ENCODE results near the gene GLP1R. TPM values are rescaled to one million over a fixed set of nuclear protein-coding genes. Genes with fewer than 3 reads are reported as not detected.

GLP1R gene
- total RNA-seq, 2 donors from 2014 or later = not detected

- ATAC-seq (ENCODE audit: insufficient number of reproducible peaks, low FRiP score, low read depth) = no peak
- TF ChIP-seq CTCF (IDR thresholded peaks at IDR 0.05) = no peak
- no peak overlapping the region for H3K4me3 ChIP-seq
Observed at GRCh38 chr6:39054577-39055142, 6.1 kb downstream of the GLP1R start.

GRCh38 chr6:39055661-39056060 lies 7.1 kb downstream of the GLP1R start:
- H3K27ac ChIP-seq = no peak overlapping the region
- DNase-seq (ENCODE audit: low spot score) = no peak

More at GRCh38 chr6:39054577-39055142, 6.1 kb downstream of the GLP1R start:
- H3K36me3 ChIP-seq = no peaks in the 10 kb centered on the region
- no peaks in the 10 kb centered on the region for H3K27me3 ChIP-seq (replicated peaks; ENCODE audit: insufficient read depth)
- no peak overlapping the region for H3K27ac ChIP-seq
- H3K4me1 ChIP-seq (ENCODE audit: control insufficient read depth in 1 of 2, low read depth in 2 of 2) = no peaks in the 10 kb centered on the region
- no peaks in the 10 kb centered on the region for H3K9me3 ChIP-seq
- DNase-seq (ENCODE audit: low spot score) = no peak

GRCh38 chr6:39056191-39056590 lies 7.6 kb downstream of the GLP1R start:
- DNase-seq (ENCODE audit: low spot score) = no peak

More at GRCh38 chr6:39055661-39056060, 7.1 kb downstream of the GLP1R start:
- H3K4me1 ChIP-seq (ENCODE audit: control insufficient read depth in 1 of 2, low read depth in 2 of 2) = no peaks in the 10 kb centered on the region
- no peaks in the 10 kb centered on the region for H3K9me3 ChIP-seq
- ATAC-seq (ENCODE audit: insufficient number of reproducible peaks, low FRiP score, low read depth) = no peak
- H3K36me3 ChIP-seq = no peaks in the 10 kb centered on the region
- TF ChIP-seq CTCF (IDR thresholded peaks at IDR 0.05) = no peak
- no peak overlapping the region for H3K4me3 ChIP-seq
- no peaks in the 10 kb centered on the region for H3K27me3 ChIP-seq (replicated peaks; ENCODE audit: insufficient read depth)

GRCh38 chr6:39056681-39057080 lies 8.1 kb downstream of the GLP1R start:
- no peak overlapping the region for H3K27ac ChIP-seq
- no peak overlapping the region for H3K4me3 ChIP-seq
- no peak for TF ChIP-seq CTCF (IDR thresholded peaks at IDR 0.05)
- no peaks in the 10 kb centered on the region for H3K27me3 ChIP-seq (replicated peaks; ENCODE audit: insufficient read depth)
- ATAC-seq (ENCODE audit: insufficient number of reproducible peaks, low FRiP score, low read depth) (no peak), DNase-seq (ENCODE audit: low spot score) (no peak)
- H3K9me3 ChIP-seq = no peaks in the 10 kb centered on the region
- H3K4me1 ChIP-seq (ENCODE audit: control insufficient read depth in 1 of 2, low read depth in 2 of 2) = no peaks in the 10 kb centered on the region
- no peaks in the 10 kb centered on the region for H3K36me3 ChIP-seq

More at GRCh38 chr6:39056191-39056590, 7.6 kb downstream of the GLP1R start:
- H3K9me3 ChIP-seq = no peaks in the 10 kb centered on the region
- no peak for TF ChIP-seq CTCF (IDR thresholded peaks at IDR 0.05)
- no peaks in the 10 kb centered on the region for H3K36me3 ChIP-seq
- no peak for ATAC-seq (ENCODE audit: insufficient number of reproducible peaks, low FRiP score, low read depth)
- no peak overlapping the region for H3K27ac ChIP-seq
- no peaks in the 10 kb centered on the region for H3K27me3 ChIP-seq (replicated peaks; ENCODE audit: insufficient read depth)
- H3K4me1 ChIP-seq (ENCODE audit: control insufficient read depth in 1 of 2, low read depth in 2 of 2) = no peaks in the 10 kb centered on the region
- no peak overlapping the region for H3K4me3 ChIP-seq

GRCh38 chr6:39057251-39058155 lies 8.9 kb downstream of the GLP1R start:
- Histone ChIP-seq H3K4me3 (no peak overlapping the region), H3K4me1 (ENCODE audit: control insufficient read depth in 1 of 2, low read depth in 2 of 2) (no peaks in the 10 kb centered on the region), H3K9me3 (no peaks in the 10 kb centered on the region), H3K27me3 (replicated peaks; ENCODE audit: insufficient read depth) (no peaks in the 10 kb centered on the region), H3K27ac (no peak overlapping the region), H3K36me3 (no peaks in the 10 kb centered on the region)
- TF ChIP-seq CTCF (IDR thresholded peaks at IDR 0.05) = no peak
- DNase-seq (ENCODE audit: low spot score) (no peak), ATAC-seq (ENCODE audit: insufficient number of reproducible peaks, low FRiP score, low read depth) (no peak)
